Osteocyte (in vitro differentiated cells): ENCODE data around the gene AIP. TPM values are rescaled to one million over a fixed set of nuclear protein-coding genes. Genes with fewer than 3 reads are reported as not detected.
A peak's percentile ranks its signal among the peaks of the same experiment; 100 is the strongest.

Source experiments
- DNase-seq: peaks from one replicate; pipeline ENCODE4 v3.0.0; 2021; ENCODE audit warnings: mixed read lengths; ENCODE audit not compliant: unreplicated experiment; ENCODE audit errors: extremely low spot score
- H3K27ac Mint-ChIP-seq: one replicate; pipeline ENCODE4 v1.8.0; 2021; ENCODE audit warnings: mild to moderate bottlenecking, mixed read lengths; ENCODE audit not compliant: unreplicated experiment
- H3K27me3 Mint-ChIP-seq: one replicate; pipeline ENCODE4 v1.8.0; 2021; ENCODE audit warnings: mixed read lengths; ENCODE audit not compliant: unreplicated experiment
- H3K36me3 Mint-ChIP-seq: one replicate; pipeline ENCODE4 v1.8.0; 2021; ENCODE audit warnings: mixed read lengths; ENCODE audit not compliant: unreplicated experiment
- H3K4me1 Mint-ChIP-seq: one replicate; pipeline ENCODE4 v1.8.0; 2021; ENCODE audit warnings: mixed read lengths; ENCODE audit not compliant: unreplicated experiment
- H3K4me3 Mint-ChIP-seq: one replicate; pipeline ENCODE4 v1.8.0; 2021; ENCODE audit warnings: mild to moderate bottlenecking, moderate library complexity, mixed read lengths; ENCODE audit not compliant: unreplicated experiment
- H3K9me3 Mint-ChIP-seq: one replicate; pipeline ENCODE4 v1.8.0; 2021; ENCODE audit warnings: mixed read lengths; ENCODE audit not compliant: unreplicated experiment
- CTCF ChIP-seq: fragments of 200-600 bp; sonication (generic); IDR thresholded peaks from 2 replicates; pipeline ENCODE4 v1.5.0; 2021; ENCODE audit warnings: antibody characterized with exemption, mild to moderate bottlenecking, moderate library complexity
- total RNA-seq: library from RNA; stranded (reverse); gene quantifications from 2 replicates; pipeline ENCODE4 v1.2.1, GENCODE V29; 2021

The AIP gene
- total RNA-seq, 1 donor from 2014 or later: 76.5 TPM

GRCh38 chr11:67500831-67501715, 18.2 kb downstream of the AIP start:
- Mint-ChIP-seq H3K27me3 (no peaks in the 10 kb centered on the region), H3K9me3 (no peaks in the 10 kb centered on the region), H3K4me1 (peaks cover 17% of the 10 kb centered on the region), H3K27ac (no peak overlapping the region), H3K36me3 (peaks cover 7% of the 10 kb centered on the region), H3K4me3 (no peak overlapping the region)
- DNase-seq: no peak
- no peak for TF ChIP-seq CTCF

- Mint-ChIP-seq H3K27ac (no peak overlapping the region), H3K4me3 (no peak overlapping the region), H3K27me3 (no peaks in the 10 kb centered on the region), H3K4me1 (peaks cover 23% of the 10 kb centered on the region), H3K9me3 (no peaks in the 10 kb centered on the region), H3K36me3 (peaks cover 7% of the 10 kb centered on the region)
- DNase-seq: no peak
- TF ChIP-seq CTCF: no peak
Measured at GRCh38 chr11:67501854-67502253, 19.0 kb downstream of the AIP start.

GRCh38 chr11:67502328-67502979, 19.6 kb downstream of the AIP start:
- DNase-seq: no peak
- Mint-ChIP-seq H3K27ac (no peak overlapping the region), H3K27me3 (no peaks in the 10 kb centered on the region), H3K4me1 (peaks cover 29% of the 10 kb centered on the region), H3K4me3 (peak overlapping the region; percentile 54), H3K9me3 (no peaks in the 10 kb centered on the region), H3K36me3 (peaks cover 7% of the 10 kb centered on the region)
- no peak for TF ChIP-seq CTCF

DNA sequence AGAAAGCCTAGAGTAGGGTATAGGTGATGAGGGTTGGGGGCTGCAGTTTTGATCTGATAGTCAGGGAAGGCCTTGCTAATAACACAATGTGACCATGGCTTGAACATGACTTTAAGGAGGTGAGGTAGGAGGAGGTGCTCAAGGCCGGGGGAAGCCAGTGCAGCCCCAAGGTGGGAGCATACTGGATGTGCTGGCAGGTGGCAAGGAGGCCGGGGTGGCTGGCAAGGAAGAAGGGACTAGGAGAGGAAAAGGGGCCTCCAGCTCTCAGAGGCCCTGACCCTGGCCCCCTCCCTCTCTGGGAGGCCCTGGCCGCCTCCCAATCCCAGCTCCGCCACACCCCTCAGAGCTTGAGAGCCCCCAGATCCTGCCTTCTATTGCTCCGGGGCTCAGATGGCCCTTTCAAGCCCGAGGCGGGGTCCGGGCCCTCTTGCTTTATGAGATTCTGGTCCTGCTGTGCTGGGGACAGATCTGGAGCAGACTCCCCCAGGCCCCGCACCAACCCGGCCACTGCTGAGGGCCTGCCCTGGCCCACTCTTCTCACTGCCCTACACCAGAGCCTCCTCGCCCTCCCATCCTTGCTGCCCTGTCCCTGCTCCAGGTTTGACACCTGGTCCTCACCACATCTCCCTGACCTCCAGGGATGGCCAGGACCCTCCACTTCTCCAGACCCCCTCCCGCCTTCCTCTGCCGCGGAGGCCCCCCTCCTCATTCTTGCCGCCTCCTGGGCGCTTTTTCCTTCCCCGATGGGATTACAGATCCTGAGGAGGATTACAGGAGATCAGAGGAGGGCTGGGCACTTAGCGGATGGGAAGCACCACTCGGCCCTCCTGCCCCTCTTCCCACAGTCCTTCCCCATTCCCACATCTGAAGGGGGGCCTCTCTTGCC, 20.5 kb downstream of the AIP start:
- peaks cover 32% of the 10 kb centered on the region for H3K4me1 Mint-ChIP-seq
- DNase-seq: no peak
- no peaks in the 10 kb centered on the region for H3K9me3 Mint-ChIP-seq
- peak overlapping the region; percentile 54 for H3K4me3 Mint-ChIP-seq
- no peak for TF ChIP-seq CTCF
- peaks cover 7% of the 10 kb centered on the region for H3K36me3 Mint-ChIP-seq
- H3K27ac Mint-ChIP-seq: no peak overlapping the region
- H3K27me3 Mint-ChIP-seq: no peaks in the 10 kb centered on the region
